Adrenal gland (tissue), 12 donors: ENCODE results near the gene ARHGAP5. TPM values are rescaled to one million over a fixed set of nuclear protein-coding genes. Genes with fewer than 3 reads are reported as not detected.

Source experiments
- DNase-seq, 7 donors: peaks; one replicate each; pipeline ENCODE4 v3.0.0-alpha.2; 2019 to 2020
- H3K27ac ChIP-seq, 5 donors: fragments of 200-600 bp; sonication (generic) in 4 of 5; 1 replicate in 3 of 5; 2 replicates in 2 of 5; pipeline versions ENCODE4 v1.5.1 to v1.8.0; 2016 to 2020; ENCODE audit warnings: mild to moderate bottlenecking in 1 of 5
- H3K27me3 ChIP-seq: fragments of 200-600 bp; 2 replicates; pipeline ENCODE4 v1.8.0; 2021
- H3K36me3 ChIP-seq, 2 donors: fragments of 200-600 bp; replicated peaks in 1 of 2; 1 replicate in 1 of 2; 2 replicates in 1 of 2; pipeline versions ENCODE4 v1.5.1 to v1.8.0; 2018 to 2022
- H3K4me1 ChIP-seq, 2 donors: fragments of 200-600 bp; replicated peaks in 1 of 2; 1 replicate in 1 of 2; 2 replicates in 1 of 2; pipeline versions ENCODE4 v1.5.1 to v1.8.0; 2018 to 2021
- H3K4me3 ChIP-seq, 4 donors: fragments of 200-600 bp; sonication (generic) in 3 of 4; one replicate each; pipeline ENCODE4 v1.5.1; 2016 to 2018
- H3K9me3 ChIP-seq, 3 donors: fragments of 200-600 bp; sonication (generic) in 1 of 3; replicated peaks in 1 of 3; 1 replicate in 2 of 3; 2 replicates in 1 of 3; pipeline versions ENCODE4 v1.5.1 to v1.8.0; 2016 to 2021
- CTCF ChIP-seq, 6 experiments: fragments of 450-650 bp in 4 of 6; fragments of 200-600 bp in 2 of 6; sonication (generic) in 1 of 6; IDR thresholded peaks; 1 replicate in 5 of 6; 2 replicates in 1 of 6; pipeline versions ENCODE4 v1.5.1 to v1.8.0; 2016 to 2021; ENCODE audit warnings: antibody characterized with exemption in 6 of 6, mild to moderate bottlenecking in 2 of 6, moderate library complexity in 1 of 6
- POLR2A ChIP-seq, 2 donors: fragments of 450-650 bp; IDR thresholded peaks; one replicate each; pipeline ENCODE4 v1.6.1; 2017; ENCODE audit warnings: antibody characterized with exemption in 2 of 2, mild to moderate bottlenecking in 2 of 2, moderate library complexity in 1 of 2
- WGBS, 4 donors: extraction: QIAGEN DNeasy Blood & Tissue Kit in 2 of 4; methylation state at CpG; one replicate each; pipeline versions ENCODE4 v1.1.5 to v1.1.7; 2013 to 2017; 5-methylcytosine and 5-hydroxymethylcytosine counted together
- intact Hi-C, 2 donors: fragments of 100-400 bp; cut with DNase I; formaldehyde crosslinking; loops; one replicate each; pipeline versions ENCODE4 v1.14.1 to v1.15.0; 2022 to 2023
- polyA plus RNA-seq, 3 donors: library from polyadenylated mRNA; stranded (reverse); fragments of 200-250 nt in 2 of 3; fragments of 350-450 nt in 1 of 3; fragmentation: Illumina TruSeq in 1 of 3; extraction: RNeasy Lipid Tissue Mini Kit (QIAGEN cat#74804) in 1 of 3; gene quantifications; one replicate each; pipeline ENCODE4 v1.2.3, GENCODE V29; 2013 to 2014
- total RNA-seq, 9 donors: library from RNA; depleted of rRNA in 4 of 9; stranded (reverse); fragments of >200 nt in 4 of 9; fragments of 120-200 nt in 1 of 9; fragmentation: NEBNext Ultra II Directional in 1 of 9; extraction: Animal tissue kit (Norgen Biotek cat#: 25700) in 1 of 9; gene quantifications; one replicate each; pipeline versions ENCODE4 v1.1.0 to v1.2.4, GENCODE V29; 2013 to 2023
- donor health status: healthy with polysubstance abuse.
- donor health status: Bipolar disorder and iron deficiency.
- donor health status: DM: yes; HTN: yes; CAD: no.
- donor health status: DM: no; HTN: no; CAD: no.
- donor health status: DM: no; HTN: no; CAD: no.
- donor health status: DM: yes; HTN: yes; CAD: no.

Gene ARHGAP5
- total and polyA plus RNA-seq, 12 donors, result 11.9 to 100.0 (median 76.8) TPM

- H3K4me1 ChIP-seq, result no peaks in the 10 kb centered on the region
- no peaks in the 10 kb centered on the region for H3K9me3 ChIP-seq
- 84 to 91% (median 86%) methylated on average over 3 of the region's 3 CpGs for WGBS, 4 donors
- TF ChIP-seq POLR2A (IDR thresholded peaks at IDR 0.05), result no peak
- no peak for TF ChIP-seq CTCF (IDR thresholded peaks at IDR 0.05)
- DNase-seq, result no peak
- no peaks in the 10 kb centered on the region for H3K36me3 ChIP-seq
- intact Hi-C loops, result no loop called here
- H3K27ac ChIP-seq, result no peak overlapping the region
- H3K27me3 ChIP-seq, result no peaks in the 10 kb centered on the region
- no peak overlapping the region for H3K4me3 ChIP-seq
These were observed 90.8 kb downstream of the ARHGAP5 start for GRCh38 chr14:32167907-32168306.

- Histone ChIP-seq H3K36me3 (no peaks in the 10 kb centered on the region), H3K9me3 (no peaks in the 10 kb centered on the region), H3K4me3 (no peak overlapping the region), H3K27me3 (no peaks in the 10 kb centered on the region), H3K4me1 (no peaks in the 10 kb centered on the region), H3K27ac (no peak overlapping the region)
- TF ChIP-seq POLR2A (IDR thresholded peaks at IDR 0.05) (no peak), CTCF (IDR thresholded peaks at IDR 0.05) (no peak)
- intact Hi-C loops, result no loop called here
- 74 to 80% (median 80%) methylated on average over 3 of the region's 3 CpGs for WGBS, 4 donors
- no peak for DNase-seq
These were observed 92.1 kb downstream of the ARHGAP5 start for GRCh38 chr14:32169191-32169590.

- no peaks in the 10 kb centered on the region for H3K36me3 ChIP-seq
- H3K9me3 ChIP-seq, result no peaks in the 10 kb centered on the region
- no peak overlapping the region for H3K4me3 ChIP-seq
- no peaks in the 10 kb centered on the region for H3K4me1 ChIP-seq
- TF ChIP-seq CTCF (IDR thresholded peaks at IDR 0.05) (no peak), POLR2A (IDR thresholded peaks at IDR 0.05) (no peak)
- DNase-seq, result no peak
- no peak overlapping the region for H3K27ac ChIP-seq
- no peaks in the 10 kb centered on the region for H3K27me3 ChIP-seq
- WGBS, 4 donors, result 79 to 93% (median 84%) methylated on average over 5 of the region's 5 CpGs
- intact Hi-C loops, result no loop called here
These were observed 94.4 kb downstream of the ARHGAP5 start for GRCh38 chr14:32171469-32171868.

- no peaks in the 10 kb centered on the region for H3K27me3 ChIP-seq
- no peaks in the 10 kb centered on the region for H3K9me3 ChIP-seq
- no peaks in the 10 kb centered on the region for H3K36me3 ChIP-seq
- DNase-seq, result no peak
- H3K4me1 ChIP-seq, result no peaks in the 10 kb centered on the region
- intact Hi-C loops, result no loop called here
- H3K4me3 ChIP-seq, result no peak overlapping the region
- H3K27ac ChIP-seq, result no peak overlapping the region
- 76 to 85% (median 76%) methylated on average over 2 of the region's 2 CpGs for WGBS, 4 donors
- no peak for TF ChIP-seq POLR2A (IDR thresholded peaks at IDR 0.05)
- no peak for TF ChIP-seq CTCF (IDR thresholded peaks at IDR 0.05)
These were observed 106.3 kb downstream of the ARHGAP5 start for GRCh38 chr14:32183151-32184058.
